CD4-positive, alpha-beta T cell (primary cell): ENCODE measurements around the gene FAM131A. TPM values are rescaled to one million over a fixed set of nuclear protein-coding genes. Genes with fewer than 3 reads are reported as not detected.

ENCODE experiments used
- ATAC-seq: fragments of 200-7000 bp; cut with Tn5 transposase; one replicate; pipeline ENCODE4 v1.10.0; 2022; ENCODE audit warnings: mild to moderate bottlenecking; ENCODE audit not compliant: poor library complexity
- CTCF ChIA-PET: fragments of 350-600 bp; sonication (Branson Sonifier 250); formaldehyde crosslinking; loops from one replicate; lab custom pipeline; 2021; ENCODE audit warnings: antibody characterized with exemption, inconsistent platforms; lab: Charles Lee
- POLR2A ChIA-PET: fragments of 350-600 bp; sonication (Branson Sonifier 250); formaldehyde crosslinking; loops from one replicate; lab custom pipeline; 2021; ENCODE audit warnings: antibody characterized with exemption, inconsistent platforms; lab: Charles Lee
- DNase-seq, 14 experiments: peaks; one replicate each; pipeline ENCODE4 v3.0.0-alpha.2; 2013 to 2020; ENCODE audit warnings: mixed read lengths in 2 of 14
- H3K27ac ChIP-seq, 2 donors: one replicate each; pipeline versions ENCODE4 v1.5.1 to v1.7.0; 2013; ENCODE audit warnings: low read length in 2 of 2, low read depth in 1 of 2, mild to moderate bottlenecking in 1 of 2
- H3K27me3 ChIP-seq, 2 experiments: 1 replicate in 1 of 2; 2 replicates in 1 of 2; pipeline versions ENCODE4 v1.6.1 to v1.7.0; 2013; ENCODE audit warnings: low read length in 2 of 2, control low read depth in 1 of 2, mild to moderate bottlenecking in 1 of 2, moderate library complexity in 1 of 2; ENCODE audit not compliant: insufficient read depth in 2 of 2, control insufficient read depth in 1 of 2
- H3K36me3 ChIP-seq: one replicate; pipeline ENCODE4 v1.6.1; 2013; ENCODE audit warnings: low read length, control low read depth; ENCODE audit not compliant: insufficient read depth
- H3K4me1 ChIP-seq: one replicate; pipeline ENCODE4 v1.6.1; 2013; ENCODE audit warnings: low read length, control low read depth; ENCODE audit not compliant: insufficient read depth
- H3K4me3 ChIP-seq: one replicate; pipeline ENCODE4 v1.5.1; 2013; ENCODE audit warnings: mild to moderate bottlenecking, low read length, moderate library complexity
- H3K9me3 ChIP-seq, 2 experiments: 1 replicate in 1 of 2; 2 replicates in 1 of 2; pipeline versions ENCODE4 v1.6.1 to v1.7.0; 2013; ENCODE audit warnings: low read length in 2 of 2, mild to moderate bottlenecking in 2 of 2, control low read depth in 1 of 2, moderate library complexity in 1 of 2; ENCODE audit not compliant: control insufficient read depth in 1 of 2, insufficient read depth in 1 of 2
- H3K27ac Mint-ChIP-seq: one replicate; pipeline ENCODE4 v1.8.0; 2020; ENCODE audit warnings: mixed read lengths
- H3K27me3 Mint-ChIP-seq: one replicate; pipeline ENCODE4 v1.8.0; 2021; ENCODE audit warnings: mixed read lengths
- H3K36me3 Mint-ChIP-seq: one replicate; pipeline ENCODE4 v1.8.0; 2021; ENCODE audit warnings: low read depth, mixed read lengths
- H3K4me1 Mint-ChIP-seq: one replicate; pipeline ENCODE4 v1.8.0; 2021; ENCODE audit warnings: low read depth, mixed read lengths
- H3K4me3 Mint-ChIP-seq: one replicate; pipeline ENCODE4 v1.8.0; 2020; ENCODE audit warnings: mild to moderate bottlenecking, mixed read lengths
- H3K9me3 Mint-ChIP-seq: one replicate; pipeline ENCODE4 v1.8.0; 2020; ENCODE audit warnings: mixed read lengths
- CTCF ChIP-seq: fragments of 200-600 bp; IDR thresholded peaks from one replicate; pipeline ENCODE4 v1.8.0; 2022; ENCODE audit warnings: antibody characterized with exemption, mild to moderate bottlenecking
- intact Hi-C, 2 experiments: fragments of 100-400 bp; cut with DNase I in 1 of 2; cut with micrococcal nuclease in 1 of 2; formaldehyde crosslinking; loops; one replicate each; pipeline versions ENCODE4 v1.15.1 to v1.9.0; 2023 to 2025; cut with DNase I, micrococcal nuclease
- total RNA-seq, 174 experiments: library from RNA in 2 of 174; stranded (reverse) in 2 of 174; gene quantifications; one replicate each; pipeline ENCODE4 v1.2.3 and lab custom pipeline; 2021 to 2026

The FAM131A gene
- total RNA-seq, 2 experiments from 2014 or later, result 10.4 to 11.0 TPM

- POLR2A ChIA-PET, result no interaction called here
Observed at GRCh38 chr3:184335291-184335660, 2.1 kb upstream of the FAM131A start.

GRCh38 chr3:184335661-184336546, 1.5 kb upstream of the FAM131A start:
- Mint-ChIP-seq H3K27ac (peak overlapping the region; percentile 97), H3K4me3 (peak overlapping the region; percentile 95), H3K27me3 (no peaks in the 10 kb centered on the region), H3K9me3 (no peaks in the 10 kb centered on the region), H3K36me3 (peaks cover 49% of the 10 kb centered on the region), H3K4me1 (peaks cover 34% of the 10 kb centered on the region)
- Histone ChIP-seq H3K9me3 (no peaks in the 10 kb centered on the region), H3K27me3 (no peaks in the 10 kb centered on the region), H3K27ac (peak overlapping the region; percentile 88 to 95), H3K36me3 (peaks cover 45% of the 10 kb centered on the region), H3K4me1 (peaks cover 38% of the 10 kb centered on the region), H3K4me3 (peak overlapping the region; percentile 64)
- ChIA-PET POLR2A (no interaction called here), CTCF (no interaction called here)
- peak; percentile 73 to 94 (median 88) for DNase-seq
- intact Hi-C loops, result loop anchor here (1.0 to 2.0 kb wide), 2 partner anchors 22 to 25 kb away; partner anchors contain the start of genes CLCN2 (in 1 of the 2), EIF4G1 (in 1 of the 2) and POLR2H (in 1 of the 2)
- TF ChIP-seq CTCF, result no peak
- ATAC-seq, result peak; percentile 70

More at GRCh38 chr3:184335291-184335660, 2.1 kb upstream of the FAM131A start:
- peaks cover 50% of the 10 kb centered on the region for H3K36me3 Mint-ChIP-seq
- TF ChIP-seq CTCF, result no peak
- peaks cover 34% of the 10 kb centered on the region for H3K4me1 Mint-ChIP-seq
- ATAC-seq (no peak), DNase-seq (no peak)
- intact Hi-C loops, result loop anchor here in 1 of 2 experiments (1.0 kb wide), 1 partner anchor 21 kb away; the partner anchor contains the start of gene EIF4G1
- CTCF ChIA-PET, result no interaction called here
- Histone ChIP-seq H3K4me3 (peak overlapping the region; percentile 64), H3K27me3 (no peaks in the 10 kb centered on the region), H3K9me3 (no peaks in the 10 kb centered on the region), H3K27ac (peak overlapping the region; percentile 88 to 95), H3K4me1 (peaks cover 38% of the 10 kb centered on the region), H3K36me3 (peaks cover 48% of the 10 kb centered on the region)
- no peaks in the 10 kb centered on the region for H3K27me3 Mint-ChIP-seq
- H3K9me3 Mint-ChIP-seq, result no peaks in the 10 kb centered on the region
- peak overlapping the region; percentile 85 for H3K4me3 Mint-ChIP-seq
- peak overlapping the region; percentile 97 for H3K27ac Mint-ChIP-seq

GRCh38 chr3:184336547-184337398, 627 bp upstream of the FAM131A start:
- peaks cover 38% of the 10 kb centered on the region for H3K4me1 ChIP-seq
- peak in 2 of 14 experiments; percentile 26 to 41 for DNase-seq
- Mint-ChIP-seq H3K36me3 (peaks cover 43% of the 10 kb centered on the region), H3K4me1 (peaks cover 34% of the 10 kb centered on the region), H3K27ac (peak overlapping the region; percentile 97), H3K4me3 (peak overlapping the region; percentile 95), H3K9me3 (no peaks in the 10 kb centered on the region), H3K27me3 (no peaks in the 10 kb centered on the region)
- no peaks in the 10 kb centered on the region for H3K9me3 ChIP-seq
- TF ChIP-seq CTCF, result no peak
- intact Hi-C loops, result loop anchor here in 1 of 2 experiments (2.0 kb wide), 1 partner anchor 24 kb away; the partner anchor contains the start of genes CLCN2 and POLR2H
- ChIA-PET POLR2A (interaction anchor here (1.2 kb wide), 1 partner anchor 22 kb away, joined by 4 read pairs; no protein-coding TSS in a partner anchor), CTCF (no interaction called here)
- peak overlapping the region; percentile 64 for H3K4me3 ChIP-seq
- H3K27me3 ChIP-seq, result no peaks in the 10 kb centered on the region
- H3K27ac ChIP-seq, result peak overlapping the region in 1 of 2 donors; percentile 95
- H3K36me3 ChIP-seq, result peaks cover 37% of the 10 kb centered on the region
- ATAC-seq, result no peak
